ENCODE measurements around the gene CEP57L1.
"Not testable (repeated sequence)": the region's sequence is repeated elsewhere in the genome, so short reads cannot be mapped to it uniquely, and the experiment has no call there.

CEP57L1 gene

GRCh38 chr6:109087661-109088264 is 7.5 kb upstream of the CEP57L1 start:
- Mint-ChIP-seq H3K27ac (no peak overlapping the region), H3K4me1 (ENCODE audit: low read depth) (peaks cover 38% of the 10 kb centered on the region), H3K9me3 (no peaks in the 10 kb centered on the region), H3K27me3 (no peaks in the 10 kb centered on the region), H3K4me3 (no peak overlapping the region), H3K36me3 (ENCODE audit: low read depth) (no peaks in the 10 kb centered on the region)

- H3K36me3 Mint-ChIP-seq (ENCODE audit: low read depth) = no peaks in the 10 kb centered on the region
Measured at GRCh38 chr6:109088995-109089394, 6.3 kb upstream of the CEP57L1 start.

GRCh38 chr6:109091314-109092024 is 3.8 kb upstream of the CEP57L1 start:
- Mint-ChIP-seq H3K27me3 (no peaks in the 10 kb centered on the region), H3K27ac (no peak overlapping the region), H3K9me3 (no peaks in the 10 kb centered on the region), H3K36me3 (ENCODE audit: low read depth) (no peaks in the 10 kb centered on the region), H3K4me1 (ENCODE audit: low read depth) (peaks cover 54% of the 10 kb centered on the region), H3K4me3 (peak overlapping the region; percentile 86)

More at GRCh38 chr6:109088995-109089394, 6.3 kb upstream of the CEP57L1 start:
- no peaks in the 10 kb centered on the region for H3K27me3 Mint-ChIP-seq
- H3K4me1 Mint-ChIP-seq (ENCODE audit: low read depth) = peaks cover 41% of the 10 kb centered on the region
- H3K27ac Mint-ChIP-seq = no peak overlapping the region
- no peak overlapping the region for H3K4me3 Mint-ChIP-seq
- no peaks in the 10 kb centered on the region for H3K9me3 Mint-ChIP-seq

GRCh38 chr6:109092074-109092473 is 3.2 kb upstream of the CEP57L1 start:
- no peak overlapping the region for H3K27ac Mint-ChIP-seq

GRCh38 chr6:109093732-109094415 is 1.4 kb upstream of the CEP57L1 start:
- peaks cover 66% of the 10 kb centered on the region for H3K4me1 Mint-ChIP-seq (ENCODE audit: low read depth)
- H3K36me3 Mint-ChIP-seq (ENCODE audit: low read depth) = peaks cover 2% of the 10 kb centered on the region
- H3K27ac Mint-ChIP-seq = peak overlapping the region; percentile 24
- no peaks in the 10 kb centered on the region for H3K9me3 Mint-ChIP-seq
- no peaks in the 10 kb centered on the region for H3K27me3 Mint-ChIP-seq
- peak overlapping the region; percentile 86 for H3K4me3 Mint-ChIP-seq

More at GRCh38 chr6:109092074-109092473, 3.2 kb upstream of the CEP57L1 start:
- H3K4me3 Mint-ChIP-seq = peak overlapping the region; percentile 86
- H3K36me3 Mint-ChIP-seq (ENCODE audit: low read depth) = no peaks in the 10 kb centered on the region
- peaks cover 60% of the 10 kb centered on the region for H3K4me1 Mint-ChIP-seq (ENCODE audit: low read depth)
- H3K9me3 Mint-ChIP-seq = no peaks in the 10 kb centered on the region
- no peaks in the 10 kb centered on the region for H3K27me3 Mint-ChIP-seq

- peak within 1 kb of the TSS; percentile 98 for H3K27ac Mint-ChIP-seq
- peaks cover 6% of the 10 kb centered on the region for H3K36me3 Mint-ChIP-seq (ENCODE audit: low read depth)
- H3K9me3 Mint-ChIP-seq = no peaks in the 10 kb centered on the region
- no peaks in the 10 kb centered on the region for H3K27me3 Mint-ChIP-seq
- H3K4me3 Mint-ChIP-seq = peak within 1 kb of the TSS; percentile 95
- peaks cover 61% of the 10 kb centered on the region for H3K4me1 Mint-ChIP-seq (ENCODE audit: low read depth)
Measured at GRCh38 chr6:109094416-109095035, 781 bp upstream of the CEP57L1 start, which contains the start of gene SESN1. Gene SESN1, minus strand, starts transcription at chr6:109094846. Its CDS starts 773 bp downstream, at chr6:109094073.

- H3K36me3 Mint-ChIP-seq (ENCODE audit: low read depth) = peaks cover 11% of the 10 kb centered on the region
- H3K4me1 Mint-ChIP-seq (ENCODE audit: low read depth) = peaks cover 54% of the 10 kb centered on the region
- no peaks in the 10 kb centered on the region for H3K9me3 Mint-ChIP-seq
- no peaks in the 10 kb centered on the region for H3K27me3 Mint-ChIP-seq
- peak overlapping the region; percentile 95 for H3K4me3 Mint-ChIP-seq
- peak overlapping the region; percentile 98 for H3K27ac Mint-ChIP-seq
Measured at GRCh38 chr6:109095835-109096084, 453 bp downstream of the CEP57L1 start.

GRCh38 chr6:109096208-109096607 is 901 bp downstream of the CEP57L1 start:
- peaks cover 14% of the 10 kb centered on the region for H3K36me3 Mint-ChIP-seq (ENCODE audit: low read depth)

GRCh38 chr6:109097661-109098060 is 2.4 kb downstream of the CEP57L1 start:
- H3K9me3 Mint-ChIP-seq = no peaks in the 10 kb centered on the region
- H3K4me1 Mint-ChIP-seq (ENCODE audit: low read depth) = peaks cover 38% of the 10 kb centered on the region
- H3K4me3 Mint-ChIP-seq = no peak overlapping the region
- H3K27me3 Mint-ChIP-seq = no peaks in the 10 kb centered on the region
- no peak overlapping the region for H3K27ac Mint-ChIP-seq
- peaks cover 16% of the 10 kb centered on the region for H3K36me3 Mint-ChIP-seq (ENCODE audit: low read depth)

More at GRCh38 chr6:109096208-109096607, 901 bp downstream of the CEP57L1 start:
- Mint-ChIP-seq H3K9me3 (no peaks in the 10 kb centered on the region), H3K4me3 (peak overlapping the region; percentile 95), H3K27me3 (no peaks in the 10 kb centered on the region), H3K4me1 (ENCODE audit: low read depth) (peaks cover 53% of the 10 kb centered on the region), H3K27ac (no peak overlapping the region)

- H3K9me3 Mint-ChIP-seq = no peaks in the 10 kb centered on the region
- H3K4me1 Mint-ChIP-seq (ENCODE audit: low read depth) = peaks cover 5% of the 10 kb centered on the region
- no peak overlapping the region for H3K4me3 Mint-ChIP-seq
- no peak overlapping the region for H3K27ac Mint-ChIP-seq
- peaks cover 16% of the 10 kb centered on the region for H3K36me3 Mint-ChIP-seq (ENCODE audit: low read depth)
- H3K27me3 Mint-ChIP-seq = no peaks in the 10 kb centered on the region
Measured at GRCh38 chr6:109102762-109103161, 7.5 kb downstream of the CEP57L1 start.

GRCh38 chr6:109103942-109104341 is 8.6 kb downstream of the CEP57L1 start:
- H3K4me1 Mint-ChIP-seq (ENCODE audit: low read depth) = peaks cover 3% of the 10 kb centered on the region
- H3K9me3 Mint-ChIP-seq = no peaks in the 10 kb centered on the region
- no peak overlapping the region for H3K4me3 Mint-ChIP-seq
- H3K27me3 Mint-ChIP-seq = no peaks in the 10 kb centered on the region
- H3K27ac Mint-ChIP-seq = no peak overlapping the region
- H3K36me3 Mint-ChIP-seq (ENCODE audit: low read depth) = peaks cover 14% of the 10 kb centered on the region

GRCh38 chr6:109104512-109104911 is 9.2 kb downstream of the CEP57L1 start:
- Mint-ChIP-seq H3K36me3 (ENCODE audit: low read depth) (peaks cover 10% of the 10 kb centered on the region), H3K27me3 (no peaks in the 10 kb centered on the region), H3K9me3 (no peaks in the 10 kb centered on the region), H3K4me3 (no peak overlapping the region), H3K4me1 (ENCODE audit: low read depth) (peaks cover 3% of the 10 kb centered on the region), H3K27ac (no peak overlapping the region)

- Mint-ChIP-seq H3K36me3 (ENCODE audit: low read depth) (peaks cover 12% of the 10 kb centered on the region), H3K4me1 (ENCODE audit: low read depth) (peaks cover 3% of the 10 kb centered on the region), H3K9me3 (no peaks in the 10 kb centered on the region), H3K27ac (no peak overlapping the region), H3K4me3 (no peak overlapping the region), H3K27me3 (no peaks in the 10 kb centered on the region)
Measured at GRCh38 chr6:109105681-109106080, 10.4 kb downstream of the CEP57L1 start.

GRCh38 chr6:109109663-109110062 is 14.4 kb downstream of the CEP57L1 start:
- not testable (repeated sequence) for H3K4me3 Mint-ChIP-seq; H3K27ac Mint-ChIP-seq; H3K4me1 Mint-ChIP-seq (ENCODE audit: low read depth); H3K9me3 Mint-ChIP-seq; H3K27me3 Mint-ChIP-seq
- peaks cover 13% of the 10 kb centered on the region for H3K36me3 Mint-ChIP-seq (ENCODE audit: low read depth)

GRCh38 chr6:109112663-109113062 is 17.4 kb downstream of the CEP57L1 start:
- H3K27me3 Mint-ChIP-seq = not testable (repeated sequence)
- H3K36me3 Mint-ChIP-seq (ENCODE audit: low read depth) = peaks cover 13% of the 10 kb centered on the region

More at GRCh38 chr6:109112663-109113062, 17.4 kb downstream of the CEP57L1 start:
- not testable (repeated sequence) for H3K27ac Mint-ChIP-seq, H3K9me3 Mint-ChIP-seq, H3K4me3 Mint-ChIP-seq
- peaks cover 15% of the 10 kb centered on the region for H3K4me1 Mint-ChIP-seq (ENCODE audit: low read depth)
